GM18526 (cell line): ENCODE measurements around the gene TRIP13.

Experiments used
- POLR2A ChIP-seq: IDR thresholded peaks from 3 replicates; pipeline ENCODE4 v1.6.1; 2011; ENCODE audit not compliant: insufficient read length; ENCODE audit errors: extremely low read depth

Gene TRIP13

GRCh38 chr5:858726-859125 is 34.0 kb upstream of the TRIP13 start:
- TF ChIP-seq POLR2A = no peak

- no peak for TF ChIP-seq POLR2A
Observed at GRCh38 chr5:859391-859790, 33.3 kb upstream of the TRIP13 start.

- TF ChIP-seq POLR2A = no peak
Observed at GRCh38 chr5:859798-860296, 32.8 kb upstream of the TRIP13 start.

- no peak for TF ChIP-seq POLR2A
Observed at GRCh38 chr5:860506-861150, 32.1 kb upstream of the TRIP13 start.

- no peak for TF ChIP-seq POLR2A
Observed at GRCh38 chr5:861442-862366, 31.0 kb upstream of the TRIP13 start.

GRCh38 chr5:862367-863243 is 30.1 kb upstream of the TRIP13 start:
- no peak for TF ChIP-seq POLR2A

GRCh38 chr5:863244-863805 is 29.4 kb upstream of the TRIP13 start:
- no peak for TF ChIP-seq POLR2A

- TF ChIP-seq POLR2A = no peak
Observed at GRCh38 chr5:864492-865167, 28.1 kb upstream of the TRIP13 start.

- TF ChIP-seq POLR2A = no peak
Observed at GRCh38 chr5:865168-865521, 27.5 kb upstream of the TRIP13 start.

GRCh38 chr5:865771-866170 is 26.9 kb upstream of the TRIP13 start:
- TF ChIP-seq POLR2A = no peak

GRCh38 chr5:867300-867870 is 25.3 kb upstream of the TRIP13 start:
- TF ChIP-seq POLR2A = no peak

- no peak for TF ChIP-seq POLR2A
Observed at GRCh38 chr5:868428-869135, 24.1 kb upstream of the TRIP13 start.

GRCh38 chr5:870956-871355 is 21.7 kb upstream of the TRIP13 start:
- no peak for TF ChIP-seq POLR2A
